ENCODE data around the gene DMKN. TPM values are rescaled to one million over a fixed set of nuclear protein-coding genes. Genes with fewer than 3 reads are reported as not detected.

DMKN gene
- total and polyA plus RNA-seq, 12 donors: 2.0 to 32.2 (median 8.0) TPM

- WGBS, 2 donors: 94% methylated on average over 11 of the region's 11 CpGs
- no peak for ATAC-seq
- no peak for TF ChIP-seq CTCF (IDR thresholded peaks at IDR 0.05)
- H3K4me3 ChIP-seq: no peak overlapping the region
- peaks cover 0 to 24% (median 21%) of the 10 kb centered on the region in 9 donors for H3K4me1 ChIP-seq
- no peak for DNase-seq
- H3K9me3 ChIP-seq: no peaks in the 10 kb centered on the region
- H3K27ac ChIP-seq: no peak overlapping the region
- intact Hi-C loops (cut with DNase I): loop anchor here in 5 of 10 donors (10.0 kb wide), 3 partner anchors 103 to 393 kb away; partner anchors contain the start of genes KMT2B (in 3 of the 5), COX6B1 (in 1 of the 5), ETV2 (in 1 of the 5) and LRFN3 (in 1 of the 5)
- no peaks in the 10 kb centered on the region for H3K27me3 ChIP-seq
- H3K36me3 ChIP-seq: peaks cover 0 to 10% (median 0%) of the 10 kb centered on the region in 9 donors
Measured at GRCh38 chr19:35542209-35542608, 28.8 kb upstream of the DMKN start.

GRCh38 chr19:35540356-35540927 lies 27.0 kb upstream of the DMKN start:
- intact Hi-C loops (cut with DNase I): loop anchor here in 5 of 10 donors (10.0 kb wide), 3 partner anchors 104 to 394 kb away; partner anchors contain the start of genes KMT2B (in 3 of the 5), COX6B1 (in 1 of the 5), ETV2 (in 1 of the 5) and LRFN3 (in 1 of the 5)
- H3K4me1 ChIP-seq: peaks cover 0 to 9% (median 8%) of the 10 kb centered on the region in 9 donors
- TF ChIP-seq CTCF (IDR thresholded peaks at IDR 0.05): no peak
- DNase-seq (no peak), ATAC-seq (no peak)
- no peaks in the 10 kb centered on the region for H3K9me3 ChIP-seq
- whole genome bisulfite sequencing, 2 donors: 83% methylated on average over 7 of the region's 7 CpGs
- H3K27ac ChIP-seq: no peak overlapping the region
- H3K36me3 ChIP-seq: peaks cover 0 to 8% (median 0%) of the 10 kb centered on the region in 9 donors
- H3K4me3 ChIP-seq: no peak overlapping the region
- peaks cover 0 to 3% (median 0%) of the 10 kb centered on the region in 7 donors for H3K27me3 ChIP-seq

GRCh38 chr19:35539850-35540249 lies 26.4 kb upstream of the DMKN start:
- peaks cover 0 to 8% (median 0%) of the 10 kb centered on the region in 9 donors for H3K36me3 ChIP-seq
- no peak for TF ChIP-seq CTCF (IDR thresholded peaks at IDR 0.05)
- H3K4me3 ChIP-seq: no peak overlapping the region
- H3K9me3 ChIP-seq: no peaks in the 10 kb centered on the region
- ATAC-seq: no peak
- peaks cover 0 to 5% (median 0%) of the 10 kb centered on the region in 7 donors for H3K27me3 ChIP-seq
- 93 to 96% methylated on average over 12 of the region's 12 CpGs for WGBS, 2 donors
- no peak overlapping the region for H3K27ac ChIP-seq
- intact Hi-C loops (cut with DNase I): loop anchor here in 5 of 10 donors (10.0 kb wide), 3 partner anchors 105 to 395 kb away; partner anchors contain the start of genes KMT2B (in 3 of the 5), COX6B1 (in 1 of the 5), ETV2 (in 1 of the 5) and LRFN3 (in 1 of the 5)
- DNase-seq: no peak
- H3K4me1 ChIP-seq: peaks cover 0 to 8% (median 6%) of the 10 kb centered on the region in 9 donors

GRCh38 chr19:35539314-35539713 lies 25.9 kb upstream of the DMKN start:
- H3K27me3 ChIP-seq: peaks cover 0 to 10% (median 4%) of the 10 kb centered on the region in 7 donors
- ATAC-seq (no peak), DNase-seq (no peak)
- no peak overlapping the region for H3K4me3 ChIP-seq
- peaks cover 0 to 4% (median 1%) of the 10 kb centered on the region in 9 donors for H3K4me1 ChIP-seq
- H3K9me3 ChIP-seq: no peaks in the 10 kb centered on the region
- 84 to 86% methylated on average over 6 of the region's 6 CpGs for WGBS, 2 donors
- intact Hi-C loops (cut with DNase I): no loop called here
- no peak for TF ChIP-seq CTCF (IDR thresholded peaks at IDR 0.05)
- H3K27ac ChIP-seq: no peak overlapping the region
- H3K36me3 ChIP-seq: peaks cover 0 to 8% (median 0%) of the 10 kb centered on the region in 9 donors

Measured in heart right ventricle (tissue), 16 donors.